Muscle layer of colon (tissue), 2 donors: ENCODE data around the gene IFIT5.
"Not testable (repeated sequence)": the region's sequence is repeated elsewhere in the genome, so short reads cannot be mapped to it uniquely, and the experiment has no call there.

ENCODE experiments used
- H3K27ac ChIP-seq: one replicate; pipeline ENCODE4 v1.7.0; 2013; ENCODE audit warnings: low read depth, mild to moderate bottlenecking, low read length, moderate library complexity
- H3K27me3 ChIP-seq, 2 donors: one replicate each; pipeline ENCODE4 v1.7.0; 2013; ENCODE audit warnings: low read length in 2 of 2, mild to moderate bottlenecking in 2 of 2; ENCODE audit not compliant: insufficient read depth in 2 of 2, control insufficient read depth in 1 of 2
- H3K36me3 ChIP-seq: one replicate; pipeline ENCODE4 v1.7.0; 2013; ENCODE audit warnings: mild to moderate bottlenecking, low read length; ENCODE audit not compliant: insufficient read depth
- H3K4me1 ChIP-seq: one replicate; pipeline ENCODE4 v1.7.0; 2013; ENCODE audit warnings: mild to moderate bottlenecking, low read length; ENCODE audit not compliant: insufficient read depth
- H3K4me3 ChIP-seq, 2 donors: one replicate each; pipeline ENCODE4 v1.7.0; 2013; ENCODE audit warnings: low read length in 2 of 2, low read depth in 1 of 2, mild to moderate bottlenecking in 1 of 2, moderate library complexity in 1 of 2
- H3K9ac ChIP-seq: one replicate; pipeline ENCODE4 v1.7.0; 2013; ENCODE audit warnings: low read length
- H3K9me3 ChIP-seq: one replicate; pipeline ENCODE4 v1.7.0; 2013; ENCODE audit warnings: mild to moderate bottlenecking, low read length
- donor health status: abdominal sarcoma.
- donor health status: Adenocarcinoma of cecum.

The IFIT5 gene

DNA sequence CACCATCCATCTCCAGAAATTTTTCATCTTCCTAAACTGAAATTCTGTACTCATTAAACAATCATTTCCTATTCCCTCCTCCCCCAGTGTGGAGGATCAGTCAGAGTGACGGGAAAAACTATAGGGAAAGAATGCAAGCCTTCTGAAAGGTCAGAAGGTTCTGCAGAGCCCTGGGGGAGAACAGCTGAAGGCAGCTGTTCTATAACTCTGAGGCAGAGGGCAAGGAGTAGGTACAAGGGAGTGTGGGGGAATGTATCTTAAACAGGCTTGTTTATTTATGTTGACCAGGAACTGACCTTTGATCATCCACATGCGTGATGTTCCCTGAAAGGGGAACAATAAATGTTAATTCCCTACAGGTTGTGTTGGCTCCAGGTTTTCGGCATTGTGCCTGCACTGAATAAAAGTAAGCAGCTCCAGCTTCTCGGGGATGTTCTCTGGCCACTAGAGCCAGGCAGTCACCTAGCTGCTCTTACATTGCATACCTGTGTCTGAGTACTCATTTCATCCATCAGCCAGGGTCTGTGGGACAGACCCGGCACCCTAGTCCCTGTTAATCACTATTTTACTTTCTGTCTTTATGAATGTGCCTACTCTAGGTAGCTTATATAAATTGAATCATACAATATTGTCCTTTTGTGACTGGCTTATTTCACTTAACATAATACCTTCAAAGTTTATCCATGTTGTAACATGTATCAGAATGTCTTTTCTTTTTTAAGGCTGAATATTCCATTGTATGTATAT lies 16.2 kb upstream of the IFIT5 start:
- H3K4me3 ChIP-seq = no peak overlapping the region
- no peak overlapping the region for H3K9ac ChIP-seq
- no peak overlapping the region for H3K27ac ChIP-seq
- no peaks in the 10 kb centered on the region for H3K9me3 ChIP-seq
- H3K36me3 ChIP-seq = peaks cover 12% of the 10 kb centered on the region
- no peaks in the 10 kb centered on the region for H3K27me3 ChIP-seq
- peaks cover 20% of the 10 kb centered on the region for H3K4me1 ChIP-seq

DNA sequence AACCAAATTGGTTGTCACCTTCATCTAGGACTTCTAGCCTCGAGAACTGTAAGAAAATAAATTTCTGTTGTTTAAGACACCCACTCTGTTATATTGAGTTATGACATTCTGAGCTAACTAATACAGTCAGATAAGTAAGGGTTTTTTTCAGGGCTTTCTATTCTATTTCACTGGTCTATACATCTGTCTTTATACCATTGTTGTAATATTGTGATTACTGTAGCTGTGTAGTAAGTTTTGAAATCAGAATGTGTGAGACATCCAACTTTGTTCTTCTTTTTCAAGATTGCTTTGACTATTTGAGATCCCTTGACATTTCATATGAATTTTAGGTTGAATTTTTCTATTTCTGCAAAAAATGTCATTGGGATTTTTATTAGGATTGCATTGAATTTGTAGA lies 14.4 kb upstream of the IFIT5 start:
- Histone ChIP-seq H3K27ac (no peak overlapping the region), H3K4me3 (no peak overlapping the region), H3K36me3 (peaks cover 21% of the 10 kb centered on the region), H3K9me3 (no peaks in the 10 kb centered on the region), H3K27me3 (no peaks in the 10 kb centered on the region), H3K9ac (no peak overlapping the region), H3K4me1 (peaks cover 7% of the 10 kb centered on the region)

DNA sequence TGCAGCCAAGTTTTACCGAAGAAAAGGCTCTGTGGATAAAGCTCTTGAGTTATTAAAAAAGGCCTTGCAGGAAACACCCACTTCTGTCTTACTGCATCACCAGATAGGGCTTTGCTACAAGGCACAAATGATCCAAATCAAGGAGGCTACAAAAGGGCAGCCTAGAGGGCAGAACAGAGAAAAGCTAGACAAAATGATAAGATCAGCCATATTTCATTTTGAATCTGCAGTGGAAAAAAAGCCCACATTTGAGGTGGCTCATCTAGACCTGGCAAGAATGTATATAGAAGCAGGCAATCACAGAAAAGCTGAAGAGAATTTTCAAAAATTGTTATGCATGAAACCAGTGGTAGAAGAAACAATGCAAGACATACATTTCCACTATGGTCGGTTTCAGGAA lies 11.3 kb upstream of the IFIT5 start:
- no peaks in the 10 kb centered on the region for H3K9me3 ChIP-seq
- no peak overlapping the region for H3K27ac ChIP-seq
- no peak overlapping the region for H3K4me3 ChIP-seq
- H3K27me3 ChIP-seq = no peaks in the 10 kb centered on the region
- H3K36me3 ChIP-seq = peaks cover 21% of the 10 kb centered on the region
- H3K4me1 ChIP-seq = no peaks in the 10 kb centered on the region
- H3K9ac ChIP-seq = no peak overlapping the region

DNA sequence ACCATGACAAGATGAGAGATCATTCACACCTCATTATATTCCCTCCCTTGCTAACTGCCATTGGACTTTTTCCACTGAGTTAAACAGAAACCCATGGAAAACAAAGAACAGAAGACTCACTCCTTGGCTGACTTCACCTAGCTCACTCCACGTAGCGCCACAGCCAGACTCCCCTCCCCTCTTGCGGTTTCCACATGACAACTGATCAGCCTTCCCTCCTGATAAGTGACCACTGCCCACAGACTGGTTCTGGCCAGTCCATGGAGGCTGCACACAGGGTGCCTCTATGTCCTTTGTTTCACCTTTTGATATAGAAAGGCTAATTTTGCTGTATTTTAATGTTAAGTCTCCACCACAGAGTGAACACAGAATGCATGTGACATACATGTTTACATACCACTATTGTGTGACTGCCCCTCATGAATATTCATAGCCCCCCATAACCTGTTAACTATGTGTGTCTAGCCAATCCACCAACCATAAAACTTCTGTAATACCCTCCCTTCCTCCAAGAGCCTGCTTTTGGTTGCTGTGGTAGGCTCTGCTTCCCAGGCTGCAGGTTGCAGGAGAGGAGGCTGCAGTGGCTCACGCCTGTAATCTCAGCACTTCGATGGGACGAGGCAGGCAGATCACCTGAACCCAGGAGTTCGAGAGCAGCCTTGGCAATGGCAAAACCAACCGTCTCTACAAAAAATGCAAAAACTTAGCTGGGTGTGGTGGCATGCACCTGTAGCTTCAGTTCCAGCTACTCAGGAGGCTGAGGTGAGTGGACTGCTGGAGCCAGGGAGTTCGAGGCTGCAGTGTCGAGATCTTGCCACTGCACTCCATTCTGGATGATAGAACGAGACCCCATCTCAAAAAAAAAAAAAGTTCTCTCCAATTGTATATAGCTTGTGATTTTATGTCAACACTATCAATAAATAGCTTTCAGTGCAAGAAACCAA lies 10.0 kb upstream of the IFIT5 start:
- H3K4me3 ChIP-seq = no peak overlapping the region
- no peaks in the 10 kb centered on the region for H3K4me1 ChIP-seq

DNA sequence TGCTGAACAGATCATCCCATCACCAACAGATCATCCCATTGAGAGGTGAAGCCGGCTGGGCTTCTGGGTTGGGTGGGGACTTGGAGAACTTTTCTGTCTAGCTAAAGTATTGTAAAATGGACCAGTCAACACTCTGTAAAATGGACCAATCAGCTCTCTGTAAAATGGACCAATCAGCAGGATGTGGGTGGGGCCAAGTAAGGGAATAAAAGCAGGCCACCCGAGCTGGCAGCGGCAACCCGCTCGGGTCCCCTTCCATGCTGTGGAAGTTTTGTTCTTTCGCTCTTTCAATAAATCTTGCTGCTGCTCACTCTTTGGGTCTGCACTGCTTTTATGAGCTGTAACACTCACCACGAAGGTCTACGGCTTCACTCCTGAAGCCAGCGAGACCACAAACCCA lies 8.2 kb upstream of the IFIT5 start:
- H3K4me3 ChIP-seq, H3K9ac ChIP-seq, H3K9me3 ChIP-seq, H3K4me1 ChIP-seq, H3K27me3 ChIP-seq, H3K27ac ChIP-seq: not testable (repeated sequence)
- peaks cover 21% of the 10 kb centered on the region for H3K36me3 ChIP-seq

More for the DNA sequence above, 10.0 kb upstream of the IFIT5 start:
- peaks cover 21% of the 10 kb centered on the region for H3K36me3 ChIP-seq
- no peaks in the 10 kb centered on the region for H3K27me3 ChIP-seq
- no peaks in the 10 kb centered on the region for H3K9me3 ChIP-seq
- H3K27ac ChIP-seq = no peak overlapping the region
- H3K9ac ChIP-seq = no peak overlapping the region

DNA sequence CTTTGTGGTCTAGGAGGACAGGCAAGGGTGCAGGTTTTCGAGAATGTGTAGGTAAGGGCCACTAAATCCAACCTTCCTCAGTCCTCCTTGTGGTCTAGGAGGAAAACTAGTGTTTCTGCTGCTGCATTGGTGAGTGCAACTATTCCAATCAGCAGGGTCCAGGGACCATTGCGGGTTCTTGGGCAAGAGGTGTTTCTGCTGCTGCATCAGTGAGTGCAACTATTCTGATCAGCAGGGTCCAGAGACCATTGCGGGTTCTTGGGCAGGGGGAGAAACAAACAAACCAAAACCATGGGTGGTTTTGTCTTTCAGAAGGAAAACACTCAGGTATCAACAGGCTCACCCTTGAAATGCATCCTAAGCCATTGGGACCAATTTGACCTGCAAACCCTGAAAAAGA lies 6.6 kb upstream of the IFIT5 start:
- not testable (repeated sequence) for H3K27me3 ChIP-seq, H3K9ac ChIP-seq, H3K4me3 ChIP-seq, H3K4me1 ChIP-seq, H3K9me3 ChIP-seq, H3K27ac ChIP-seq
- peaks cover 13% of the 10 kb centered on the region for H3K36me3 ChIP-seq

DNA sequence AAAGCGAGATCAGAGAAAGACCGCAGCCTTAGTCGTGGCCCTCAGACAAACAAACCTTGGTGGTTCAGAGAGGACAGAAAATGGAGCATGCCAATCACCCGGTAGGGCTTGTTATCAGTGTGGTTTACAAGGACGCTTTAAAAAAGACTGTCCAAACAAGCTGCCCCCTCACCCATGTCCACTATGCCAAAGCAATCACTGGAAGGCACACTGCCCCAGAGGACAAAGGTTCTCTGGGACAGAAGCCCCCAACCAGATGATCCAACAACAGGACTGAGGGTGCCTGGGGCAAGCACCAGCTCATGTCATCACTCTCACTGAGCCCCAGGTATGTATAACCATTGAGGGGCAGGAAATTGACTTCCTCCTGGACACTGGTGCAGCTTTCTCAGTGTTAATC lies 5.1 kb upstream of the IFIT5 start:
- H3K27me3 ChIP-seq, H3K27ac ChIP-seq, H3K36me3 ChIP-seq, H3K4me3 ChIP-seq, H3K4me1 ChIP-seq, H3K9me3 ChIP-seq, H3K9ac ChIP-seq: not testable (repeated sequence)

DNA sequence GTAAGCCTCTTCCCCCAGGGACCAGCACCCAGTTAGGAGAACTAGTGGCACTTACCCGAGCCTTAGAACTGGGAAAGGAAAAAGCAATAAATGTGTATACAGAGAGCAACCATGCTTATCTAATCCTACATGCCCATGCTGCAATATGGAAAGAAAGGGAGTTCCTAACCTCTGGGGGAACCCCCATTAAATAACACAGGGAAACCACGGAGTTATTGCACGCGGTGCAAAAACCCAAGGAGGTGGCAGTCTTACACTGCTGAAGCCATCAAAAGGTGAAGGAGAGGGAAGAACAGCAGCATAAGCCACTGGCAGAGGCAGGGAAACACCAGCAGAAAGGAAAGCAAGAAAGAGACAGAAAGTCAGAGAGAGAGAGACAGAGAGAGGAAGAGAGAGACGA lies 3.8 kb upstream of the IFIT5 start:
- H3K4me1 ChIP-seq, H3K27me3 ChIP-seq, H3K9ac ChIP-seq, H3K27ac ChIP-seq, H3K9me3 ChIP-seq, H3K36me3 ChIP-seq, H3K4me3 ChIP-seq: not testable (repeated sequence)

DNA sequence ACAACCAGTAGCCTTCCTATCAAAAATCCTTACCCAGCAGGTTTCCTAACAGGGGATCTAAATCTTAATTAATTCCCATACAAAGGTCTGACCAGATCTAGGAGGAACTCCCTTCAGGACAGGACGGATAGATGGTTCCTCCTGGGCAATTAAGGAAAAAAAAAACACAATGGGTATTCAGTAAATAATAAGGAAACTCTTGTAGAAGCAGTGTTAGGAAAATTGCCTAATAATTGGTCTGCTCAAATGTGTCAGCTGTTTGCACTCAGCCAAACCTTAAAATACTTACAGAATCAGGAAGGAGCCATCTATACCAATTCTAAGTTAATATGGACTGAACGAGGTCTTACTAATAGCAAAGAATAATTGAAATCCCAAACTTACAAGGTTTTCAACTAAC lies 3.2 kb upstream of the IFIT5 start:
- not testable (repeated sequence) for H3K9ac ChIP-seq, H3K36me3 ChIP-seq, H3K4me3 ChIP-seq

DNA sequence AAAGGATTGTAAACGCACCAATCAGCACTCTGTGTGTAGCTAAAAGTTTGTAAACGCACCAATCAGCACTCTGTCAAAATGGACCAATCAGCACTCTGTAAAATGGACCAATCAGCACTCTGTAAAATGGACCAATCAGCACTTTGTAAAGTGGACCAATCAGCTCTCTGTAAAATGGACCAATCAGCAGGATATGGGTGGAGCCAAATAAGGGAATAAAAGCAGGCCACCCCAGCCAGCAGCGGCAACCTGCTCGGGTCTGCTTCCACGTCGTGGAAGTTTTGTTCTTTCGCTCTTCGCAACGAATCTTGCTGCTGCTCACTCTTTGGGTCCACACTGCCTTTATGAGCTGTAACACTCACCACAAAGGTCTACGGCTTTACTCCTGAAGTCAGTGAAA lies 2.1 kb upstream of the IFIT5 start:
- not testable (repeated sequence) for H3K36me3 ChIP-seq, H3K27ac ChIP-seq, H3K27me3 ChIP-seq, H3K4me3 ChIP-seq, H3K9me3 ChIP-seq, H3K9ac ChIP-seq
- H3K4me1 ChIP-seq = peaks cover 19% of the 10 kb centered on the region

More for the DNA sequence above, 3.2 kb upstream of the IFIT5 start:
- not testable (repeated sequence) for H3K9me3 ChIP-seq, H3K27me3 ChIP-seq, H3K27ac ChIP-seq
- peaks cover 12% of the 10 kb centered on the region for H3K4me1 ChIP-seq

DNA sequence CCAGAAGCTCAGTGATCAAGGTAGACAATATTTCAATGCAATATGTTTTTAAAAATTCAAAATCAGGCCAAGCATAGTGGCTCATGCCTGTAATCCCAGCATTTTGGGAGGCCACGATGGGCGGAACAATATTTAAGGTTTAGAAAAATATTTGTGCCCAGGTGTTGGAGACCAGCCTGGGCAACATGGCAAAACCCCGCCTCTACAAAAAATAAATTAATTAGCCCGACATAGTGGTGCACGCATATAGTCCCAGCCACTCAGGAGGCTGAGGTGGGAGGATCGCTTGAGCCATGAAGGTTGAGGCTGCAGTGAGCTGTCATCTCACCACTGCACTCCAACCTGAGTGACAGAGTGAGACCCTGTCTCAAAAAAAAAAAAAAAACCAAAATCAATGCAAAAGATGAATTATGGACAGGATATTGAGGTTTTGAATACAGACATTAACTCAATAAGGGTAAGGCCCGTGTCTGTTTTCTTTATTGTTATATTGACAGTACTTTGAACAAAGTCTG lies 913 bp upstream of the IFIT5 start:
- H3K4me3 ChIP-seq = peak overlapping the region in 1 of 2 donors; percentile 84
- H3K27ac ChIP-seq = no peak overlapping the region
- H3K9ac ChIP-seq = peak overlapping the region; percentile 74
- peaks cover 30% of the 10 kb centered on the region for H3K4me1 ChIP-seq
- H3K27me3 ChIP-seq = no peaks in the 10 kb centered on the region
- no peaks in the 10 kb centered on the region for H3K9me3 ChIP-seq
- H3K36me3 ChIP-seq = peaks cover 12% of the 10 kb centered on the region
